RWPE1 (cell line): ENCODE measurements around the gene NFAT5.
"Not testable (repeated sequence)": the region's sequence is repeated elsewhere in the genome, so short reads cannot be mapped to it uniquely, and the experiment has no call there.

ENCODE experiments used
- CTCF ChIA-PET: fragments of 350-600 bp; sonication (Branson Sonifier 250); formaldehyde crosslinking; extraction: SDS; loops from one replicate; lab custom pipeline; 2021; lab: Yijun Ruan, JAX
- POLR2A ChIA-PET: fragments of 400-600 bp; formaldehyde crosslinking; extraction: SDS; loops from one replicate; lab custom pipeline; 2020; ENCODE audit warnings: antibody characterized with exemption; ENCODE audit not compliant: low non-redundant PET; lab: Yijun Ruan, JAX
- DNase-seq: peaks from one replicate; pipeline ENCODE4 v3.0.0; 2012; ENCODE audit warnings: low spot score
- H3K27ac ChIP-seq: fragments of 450-650 bp; 2 replicates; pipeline ENCODE4 v1.5.1; 2017
- TF ChIP-seq, protein P1 (sequence below): fragments of 450-650 bp; conservative IDR thresholded peaks from 2 replicates; pipeline ENCODE4 v1.5.1; 2017; ENCODE audit warnings: low read depth, mild to moderate bottlenecking

Gene NFAT5

DNA sequence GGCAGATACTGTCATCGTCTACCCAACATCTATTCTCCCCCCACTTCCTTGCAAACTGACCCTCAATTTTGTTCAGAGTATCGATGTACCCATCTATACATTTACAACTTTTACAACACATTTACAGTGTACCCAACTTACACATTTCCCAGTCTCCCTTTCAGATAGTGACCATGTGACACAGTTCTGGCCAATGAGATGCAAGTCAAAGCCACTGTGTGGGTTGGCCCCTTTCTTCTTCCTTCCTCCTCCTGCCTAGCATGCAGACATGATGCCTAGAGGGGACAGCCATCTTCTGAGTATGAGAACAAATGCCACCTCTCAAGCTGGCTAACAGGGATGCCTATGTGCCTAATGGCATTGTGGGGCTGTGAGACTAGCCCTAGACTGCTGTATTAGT, 11.3 kb upstream of the NFAT5 start:
- DNase-seq = no peak
- TF ChIP-seq, protein P1, sequence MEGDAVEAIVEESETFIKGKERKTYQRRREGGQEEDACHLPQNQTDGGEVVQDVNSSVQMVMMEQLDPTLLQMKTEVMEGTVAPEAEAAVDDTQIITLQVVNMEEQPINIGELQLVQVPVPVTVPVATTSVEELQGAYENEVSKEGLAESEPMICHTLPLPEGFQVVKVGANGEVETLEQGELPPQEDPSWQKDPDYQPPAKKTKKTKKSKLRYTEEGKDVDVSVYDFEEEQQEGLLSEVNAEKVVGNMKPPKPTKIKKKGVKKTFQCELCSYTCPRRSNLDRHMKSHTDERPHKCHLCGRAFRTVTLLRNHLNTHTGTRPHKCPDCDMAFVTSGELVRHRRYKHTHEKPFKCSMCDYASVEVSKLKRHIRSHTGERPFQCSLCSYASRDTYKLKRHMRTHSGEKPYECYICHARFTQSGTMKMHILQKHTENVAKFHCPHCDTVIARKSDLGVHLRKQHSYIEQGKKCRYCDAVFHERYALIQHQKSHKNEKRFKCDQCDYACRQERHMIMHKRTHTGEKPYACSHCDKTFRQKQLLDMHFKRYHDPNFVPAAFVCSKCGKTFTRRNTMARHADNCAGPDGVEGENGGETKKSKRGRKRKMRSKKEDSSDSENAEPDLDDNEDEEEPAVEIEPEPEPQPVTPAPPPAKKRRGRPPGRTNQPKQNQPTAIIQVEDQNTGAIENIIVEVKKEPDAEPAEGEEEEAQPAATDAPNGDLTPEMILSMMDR = no peak
- ChIA-PET CTCF (no interaction called here), POLR2A (no interaction called here)
- H3K27ac ChIP-seq = no peak overlapping the region

DNA sequence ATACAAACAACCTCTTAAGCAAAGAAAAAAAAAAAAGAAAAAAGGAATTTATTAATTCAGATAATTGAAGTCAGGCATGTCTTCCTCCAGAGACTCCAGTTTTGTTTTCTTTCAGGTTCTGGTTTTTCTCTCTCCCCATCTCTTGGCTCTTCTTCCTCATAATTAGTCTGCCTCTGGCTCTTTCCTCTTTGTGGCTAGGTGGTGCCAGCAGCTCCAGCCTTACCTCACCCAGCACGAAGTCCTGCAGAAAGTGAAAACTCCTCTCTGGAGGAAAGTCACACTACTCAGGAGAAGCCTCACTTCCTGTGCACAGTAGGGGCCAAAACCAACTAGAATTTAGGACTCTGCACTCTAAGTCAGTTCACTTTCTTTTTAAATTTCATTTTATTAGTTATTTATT, 10.3 kb upstream of the NFAT5 start:
- ChIA-PET CTCF (no interaction called here), POLR2A (no interaction called here)
- no peak for DNase-seq
- H3K27ac ChIP-seq = no peak overlapping the region
- TF ChIP-seq, protein P1 = no peak

DNA sequence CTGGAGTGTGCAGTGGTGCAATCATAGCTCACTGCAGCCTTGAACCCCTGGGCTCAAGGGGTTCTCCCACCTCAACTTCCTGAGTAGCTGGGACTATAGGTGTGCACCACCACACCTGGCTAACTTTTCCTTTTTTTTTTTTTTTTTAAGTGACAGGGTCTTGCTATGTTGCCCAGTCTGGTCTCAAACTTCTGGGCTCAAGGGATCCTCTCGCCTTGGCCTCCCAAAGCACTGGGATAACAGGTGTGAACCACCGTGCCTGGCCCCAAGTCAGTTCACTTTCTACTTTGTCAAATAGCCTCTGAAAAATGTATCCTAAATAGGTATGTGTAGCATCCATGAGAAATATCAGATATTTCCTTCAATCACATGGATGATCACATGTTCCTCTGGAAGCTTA, 9.9 kb upstream of the NFAT5 start:
- ChIA-PET CTCF (no interaction called here), POLR2A (no interaction called here)
- H3K27ac ChIP-seq = no peak overlapping the region
- TF ChIP-seq, protein P1 = no peak
- DNase-seq = no peak

DNA sequence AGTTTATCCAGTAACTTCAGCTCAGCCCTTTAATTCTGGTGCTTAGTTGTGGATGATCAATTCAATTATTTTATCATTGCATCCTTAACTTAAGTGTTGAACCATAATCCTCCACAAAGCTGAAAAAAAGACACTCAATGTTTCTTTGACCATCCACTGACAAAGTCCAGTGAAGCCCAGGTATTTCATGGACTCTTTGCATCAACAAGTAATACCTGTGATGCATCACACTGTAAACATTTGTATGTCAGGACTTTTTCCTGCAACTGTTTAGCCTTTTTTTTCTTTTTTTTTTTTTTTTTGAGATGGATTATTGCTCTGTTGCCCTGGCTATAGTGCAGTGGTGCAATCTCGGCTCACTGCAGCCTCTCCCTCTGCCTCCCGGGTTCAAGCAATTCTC, 6.6 kb upstream of the NFAT5 start:
- no peak overlapping the region for H3K27ac ChIP-seq
- POLR2A ChIA-PET = interaction anchor here (0.6 kb wide), 1 partner anchor 727 kb away, joined by 5 read pairs; no protein-coding TSS in a partner anchor
- CTCF ChIA-PET = interaction anchor here (0.6 kb wide), 1 partner anchor 57 kb away, joined by 3 read pairs; no protein-coding TSS in a partner anchor
- TF ChIP-seq, protein P1 = no peak
- DNase-seq = no peak

DNA sequence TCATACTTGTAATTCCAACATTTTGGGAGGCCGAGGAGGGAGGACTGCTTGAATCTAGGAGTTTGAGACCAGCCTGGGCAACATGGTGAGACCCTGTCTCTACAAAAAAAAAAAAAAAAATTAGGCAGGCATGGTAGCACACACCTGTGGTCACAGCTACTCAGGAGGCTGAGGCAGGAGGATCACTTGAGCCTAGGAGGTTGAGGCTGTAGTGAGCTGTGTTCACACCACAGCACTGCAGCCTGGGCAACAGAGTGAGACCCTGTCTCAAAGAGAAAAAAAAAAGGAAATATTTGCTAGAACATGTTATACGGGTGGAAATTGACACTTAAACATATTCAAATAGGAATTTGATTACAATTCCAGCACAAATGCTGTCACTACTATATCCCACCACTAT, 4.4 kb upstream of the NFAT5 start:
- CTCF ChIA-PET, H3K27ac ChIP-seq, DNase-seq: not testable (repeated sequence)
- POLR2A ChIA-PET = interaction anchor here (0.5 kb wide), 1 partner anchor 183 kb away, joined by 6 read pairs; no protein-coding TSS in a partner anchor

DNA sequence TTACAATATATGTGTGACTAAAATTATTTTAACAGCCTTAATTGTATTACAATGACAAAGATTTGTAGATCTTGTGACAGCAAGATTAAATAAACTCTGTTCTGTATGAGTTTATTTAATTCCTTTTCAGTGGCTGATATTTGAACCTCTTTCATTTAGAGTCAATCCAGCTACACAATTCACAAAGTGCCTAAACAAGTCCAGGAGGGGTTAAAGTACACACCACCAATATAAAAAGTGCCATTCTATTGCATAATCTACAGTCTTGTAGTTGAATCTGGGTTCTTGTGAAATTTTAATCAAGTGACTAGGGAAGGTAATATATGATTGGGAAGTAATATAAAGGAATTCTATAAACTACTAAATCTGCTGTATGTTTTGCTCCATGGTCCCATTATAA, 3.9 kb upstream of the NFAT5 start:
- POLR2A ChIA-PET = interaction anchor here (0.5 kb wide), 1 partner anchor 183 kb away, joined by 6 read pairs; no protein-coding TSS in a partner anchor

DNA sequence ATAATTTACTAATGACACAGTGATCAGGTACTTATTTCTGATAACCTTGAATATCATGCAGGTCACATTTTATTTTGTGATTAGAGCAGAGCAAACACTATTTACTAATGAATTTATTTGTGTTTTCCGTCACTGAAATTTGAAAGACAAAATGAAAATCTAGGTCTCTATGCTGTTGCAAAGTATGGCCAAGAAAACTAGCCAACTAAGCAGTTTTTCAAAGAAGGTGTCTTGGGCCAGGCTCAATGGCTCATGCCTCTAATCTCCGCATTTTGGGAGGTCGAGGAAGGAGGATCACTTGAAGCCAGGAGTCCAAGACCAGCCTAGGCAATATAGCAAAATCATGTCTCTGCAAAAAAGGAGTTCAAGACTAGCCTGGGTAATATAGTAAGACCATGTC, 3.0 kb upstream of the NFAT5 start:
- TF ChIP-seq, protein P1 = no peak
- no peak overlapping the region for H3K27ac ChIP-seq
- CTCF ChIA-PET = no interaction called here
- DNase-seq = no peak
- POLR2A ChIA-PET = no interaction called here

More for the DNA sequence above, 3.9 kb upstream of the NFAT5 start:
- no peak for DNase-seq
- TF ChIP-seq, protein P1 = no peak
- CTCF ChIA-PET = no interaction called here
- no peak overlapping the region for H3K27ac ChIP-seq
